NCI-H82 treated with DMSO at 0.1 percent for 48 hours (cell line): Measurements from ENCODE around the gene IL12A.

ENCODE experiments used
- DNase-seq: peaks from one replicate; lab custom pipeline; 2025; ENCODE audit not compliant: unreplicated experiment; lab: John Stamatoyannopoulos, UW

The IL12A gene

DNA sequence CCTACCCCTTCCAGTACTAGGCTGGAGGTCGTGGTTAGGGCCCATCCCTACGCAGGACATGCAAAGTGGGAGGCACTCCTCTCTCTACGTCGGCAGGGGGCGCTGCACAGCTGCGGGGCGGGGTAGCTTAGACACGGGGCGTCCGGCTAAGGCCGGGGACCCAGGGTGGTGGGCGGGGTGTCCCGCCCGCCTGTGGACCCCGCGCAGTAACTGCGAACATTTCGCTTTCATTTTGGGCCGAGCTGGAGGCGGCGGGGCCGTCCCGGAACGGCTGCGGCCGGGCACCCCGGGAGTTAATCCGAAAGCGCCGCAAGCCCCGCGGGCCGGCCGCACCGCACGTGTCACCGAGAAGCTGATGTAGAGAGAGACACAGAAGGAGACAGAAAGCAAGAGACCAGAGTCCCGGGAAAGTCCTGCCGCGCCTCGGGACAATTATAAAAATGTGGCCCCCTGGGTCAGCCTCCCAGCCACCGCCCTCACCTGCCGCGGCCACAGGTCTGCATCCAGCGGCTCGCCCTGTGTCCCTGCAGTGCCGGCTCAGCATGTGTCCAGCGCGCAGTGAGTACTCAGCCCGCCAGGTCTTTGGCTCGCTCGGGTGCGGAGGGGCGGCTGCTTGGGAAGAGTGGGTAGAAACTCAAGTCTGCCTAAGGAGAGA, at the start of gene IL12A:
TSS of gene IL12A (plus strand) at position 219 of the 655 bp plus-strand sequence.
- DNase-seq = peak; percentile 52

DNA sequence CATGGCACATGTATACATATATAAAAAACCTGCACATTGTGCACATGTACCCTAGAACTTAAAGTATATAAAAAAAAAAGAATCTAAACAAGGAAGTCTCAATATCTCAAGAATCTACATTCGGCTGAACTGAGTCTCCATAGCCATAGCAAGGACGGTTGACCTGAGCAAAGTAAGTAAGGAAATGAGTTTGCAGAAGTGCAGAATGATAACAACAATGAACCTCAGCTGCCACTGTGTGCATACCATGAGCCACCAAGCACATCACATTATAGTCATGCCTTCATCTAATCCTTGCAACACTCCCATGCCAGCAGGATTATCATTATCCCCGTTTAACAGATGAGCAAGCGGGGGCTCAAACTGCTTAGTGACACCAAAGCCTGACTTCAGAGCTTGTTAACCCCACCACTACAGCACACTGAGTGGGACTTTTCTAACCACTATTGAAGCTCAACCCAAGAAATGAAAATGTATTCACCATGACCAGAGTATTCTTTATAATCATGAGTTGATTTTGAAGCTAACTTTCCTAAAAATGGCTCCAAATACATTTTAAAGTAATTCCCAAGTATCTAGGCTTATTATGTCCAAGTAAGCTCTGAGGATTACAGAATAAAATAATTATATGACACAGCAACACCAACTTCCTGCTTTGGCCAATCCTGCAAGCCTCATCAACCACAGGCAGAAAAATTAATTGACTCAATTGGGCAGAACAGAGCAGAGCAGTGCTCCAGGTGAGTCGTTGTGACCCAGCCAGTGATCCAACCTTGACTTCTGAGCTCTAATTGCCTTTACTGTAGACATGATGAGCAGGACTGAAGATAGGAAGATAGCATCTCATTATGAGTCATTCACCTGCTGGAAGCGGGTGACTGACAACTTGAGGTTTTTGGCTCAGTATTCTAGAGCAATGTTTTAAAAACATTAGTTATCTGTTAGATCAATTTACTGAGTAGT, 47.3 kb upstream of the IL12A start:
- peak; percentile 15 for DNase-seq

DNA sequence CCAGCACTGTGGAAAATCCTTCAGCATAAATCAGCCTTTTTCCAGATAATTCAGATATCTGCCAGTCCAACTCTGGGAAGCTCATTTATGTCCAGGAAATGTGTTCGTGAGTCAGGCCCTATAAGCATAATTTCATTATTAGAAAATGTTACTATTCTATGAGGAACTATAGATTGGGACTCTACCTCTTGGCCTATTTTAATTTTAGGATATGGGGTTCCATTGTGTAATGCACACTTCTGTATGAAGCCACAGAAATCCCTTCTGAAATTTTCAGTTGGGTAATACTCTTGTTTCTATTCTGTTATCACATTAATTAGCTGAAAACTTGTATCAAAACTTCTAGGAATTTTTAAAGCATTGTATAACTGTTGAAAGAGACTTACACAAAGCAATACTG, 43.9 kb upstream of the IL12A start:
- DNase-seq = no peak

DNA sequence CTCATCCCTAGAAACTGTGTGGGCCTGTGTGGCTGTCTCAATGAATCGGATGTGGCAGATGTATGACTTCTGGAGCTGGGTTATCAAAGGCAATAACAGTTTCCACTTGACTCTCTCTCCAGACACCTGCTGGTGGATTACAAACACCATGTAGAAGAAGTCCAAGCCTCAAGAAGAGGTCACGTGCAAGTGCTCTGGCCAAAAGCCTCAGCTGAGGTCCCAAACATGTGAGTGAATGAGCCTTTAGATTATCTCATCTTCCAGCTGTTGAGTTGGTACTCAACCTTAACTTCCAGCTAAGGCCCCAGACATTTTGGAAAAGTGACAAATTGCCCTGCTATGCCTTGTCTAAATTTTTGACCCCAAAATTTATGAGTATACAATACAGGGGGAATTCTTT, 42.7 kb upstream of the IL12A start:
- no peak for DNase-seq

DNA sequence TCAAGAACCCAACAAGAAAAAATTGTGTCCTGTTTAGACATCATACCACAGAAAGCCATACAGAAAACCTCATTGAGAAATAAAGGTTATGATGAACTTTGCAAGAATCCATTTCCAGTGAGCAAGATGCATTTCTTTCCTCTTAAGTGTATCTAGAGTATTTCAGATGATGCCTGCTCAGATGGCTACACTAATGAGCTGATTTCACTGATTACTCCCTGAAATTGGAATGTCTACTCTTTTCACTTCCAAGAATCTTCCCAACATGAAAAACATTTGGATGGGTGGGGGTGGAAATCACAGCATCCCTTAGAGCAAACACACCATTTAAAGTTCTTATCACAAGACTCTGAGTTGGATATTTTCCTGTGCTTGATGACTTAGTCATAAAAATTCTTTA, 41.4 kb upstream of the IL12A start:
- DNase-seq = no peak

DNA sequence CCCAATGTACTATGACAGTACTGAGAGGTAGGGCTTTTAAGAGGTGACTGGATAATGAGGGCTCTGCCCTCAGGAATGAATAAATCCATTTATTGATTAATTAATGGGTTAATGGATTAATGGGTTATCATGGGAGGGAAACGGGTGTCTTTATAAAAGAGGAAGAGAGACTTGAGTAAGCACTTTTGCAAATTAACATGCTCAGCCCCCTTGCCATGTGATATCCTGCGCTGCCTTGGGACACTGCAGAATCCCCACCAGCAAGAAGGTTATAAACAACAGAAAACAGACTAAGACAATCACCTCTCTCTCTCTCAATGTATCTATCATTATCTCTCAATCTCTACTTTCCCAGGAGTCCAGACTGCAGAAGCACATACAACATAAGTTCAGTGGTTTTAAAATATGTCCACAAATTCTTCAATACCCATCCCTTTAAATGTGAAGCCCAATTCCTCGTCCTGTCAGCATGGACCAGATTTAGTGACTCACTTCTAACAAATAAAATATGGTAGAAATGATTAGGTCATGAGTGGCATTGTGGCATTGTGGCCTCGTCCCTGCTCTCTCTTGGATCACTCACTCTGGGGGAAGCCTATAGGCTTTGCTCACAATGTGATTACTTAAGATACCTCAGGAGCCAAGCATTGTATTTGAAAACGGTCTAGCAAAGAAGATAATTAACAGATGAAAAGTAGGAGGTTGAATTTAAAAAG, 40.0 kb upstream of the IL12A start:
- no peak for DNase-seq

DNA sequence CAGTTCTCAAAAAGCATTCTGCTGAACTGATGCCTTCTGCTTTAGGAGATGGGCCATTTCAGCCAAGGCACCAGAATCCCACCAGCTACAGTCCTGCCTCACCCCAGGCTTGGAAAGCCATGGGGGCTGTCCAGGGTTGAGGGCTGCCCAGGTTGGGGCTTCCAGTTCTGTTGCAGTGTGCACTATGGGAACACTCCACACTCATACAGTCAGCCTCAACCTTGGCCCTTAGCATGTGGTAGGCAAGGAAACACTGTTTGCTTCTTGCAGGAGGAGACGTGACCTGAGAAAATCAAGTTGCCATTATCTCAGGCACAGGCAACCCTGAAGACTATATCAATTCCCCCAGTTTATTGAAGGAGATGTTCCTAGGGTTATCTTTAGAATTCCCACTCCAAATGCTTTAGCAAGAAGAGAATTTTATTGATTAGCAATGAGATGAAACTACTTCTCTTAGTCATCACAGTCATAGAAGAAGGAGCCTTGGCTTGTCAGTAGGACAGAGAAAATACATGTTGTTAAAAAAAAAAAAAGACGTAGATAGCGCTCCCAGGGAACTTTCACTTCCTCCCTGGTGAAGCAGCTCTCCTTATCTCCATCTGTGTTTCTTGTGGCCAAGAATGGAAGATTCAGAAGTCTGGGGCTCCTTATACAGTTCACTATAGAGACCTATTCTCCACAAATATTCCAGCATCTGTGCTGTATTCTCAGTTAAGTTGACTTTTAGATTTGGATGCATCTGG, 38.3 kb upstream of the IL12A start:
- DNase-seq = no peak

DNA sequence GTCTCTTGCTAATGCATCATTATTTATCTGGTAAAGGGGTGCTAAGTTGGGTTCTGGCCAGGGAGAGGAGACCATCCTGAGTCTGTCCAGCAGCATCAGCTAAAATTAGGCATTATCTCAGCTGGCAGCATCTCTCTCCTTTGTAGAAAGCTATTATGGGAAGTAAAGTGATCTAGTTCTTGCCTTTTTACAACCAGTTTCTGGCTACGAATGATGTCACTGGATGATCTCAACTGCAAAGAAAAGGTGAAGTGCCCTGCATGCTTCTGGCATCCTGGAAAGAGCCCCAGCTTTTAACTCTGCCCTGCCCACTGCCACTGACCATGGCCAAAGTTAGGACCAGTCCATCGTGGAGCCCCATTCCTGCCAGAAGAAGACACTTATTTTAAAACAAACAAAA, 37.1 kb upstream of the IL12A start:
- no peak for DNase-seq

DNA sequence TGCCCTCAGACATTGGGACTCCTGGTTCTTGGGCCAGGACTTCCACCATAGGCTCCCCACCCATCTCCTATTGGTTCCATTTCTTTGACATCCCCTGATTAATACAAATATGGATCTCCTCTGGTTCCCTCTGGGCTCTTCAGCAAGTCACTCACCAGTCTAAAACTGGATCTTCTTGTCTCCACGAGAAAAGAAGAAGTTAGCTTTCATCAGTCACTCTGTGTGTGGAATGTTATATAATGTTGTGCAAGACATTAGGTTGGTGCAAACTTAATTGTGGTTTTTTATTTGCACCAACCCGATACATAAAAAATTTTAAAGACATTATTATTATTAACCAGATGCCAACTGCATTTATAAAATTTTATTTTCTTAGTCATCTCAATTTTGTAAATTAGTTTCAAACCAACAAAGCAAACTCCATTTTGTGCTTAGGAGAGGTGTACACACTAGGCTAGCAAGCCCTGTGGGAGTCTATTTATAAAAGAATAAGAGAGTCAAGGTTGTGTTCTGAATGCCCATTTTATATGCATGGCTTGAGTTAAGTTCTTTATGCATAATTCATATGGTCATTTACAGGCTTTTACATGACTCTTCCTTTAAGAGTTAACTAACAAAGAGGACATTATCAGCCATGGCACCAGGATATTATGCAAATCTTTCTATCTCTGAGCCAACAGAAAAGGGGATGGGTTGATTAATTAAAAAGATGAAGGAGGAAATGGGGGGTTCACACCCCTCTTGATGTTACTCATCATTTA, 35.1 kb upstream of the IL12A start:
- no peak for DNase-seq

DNA sequence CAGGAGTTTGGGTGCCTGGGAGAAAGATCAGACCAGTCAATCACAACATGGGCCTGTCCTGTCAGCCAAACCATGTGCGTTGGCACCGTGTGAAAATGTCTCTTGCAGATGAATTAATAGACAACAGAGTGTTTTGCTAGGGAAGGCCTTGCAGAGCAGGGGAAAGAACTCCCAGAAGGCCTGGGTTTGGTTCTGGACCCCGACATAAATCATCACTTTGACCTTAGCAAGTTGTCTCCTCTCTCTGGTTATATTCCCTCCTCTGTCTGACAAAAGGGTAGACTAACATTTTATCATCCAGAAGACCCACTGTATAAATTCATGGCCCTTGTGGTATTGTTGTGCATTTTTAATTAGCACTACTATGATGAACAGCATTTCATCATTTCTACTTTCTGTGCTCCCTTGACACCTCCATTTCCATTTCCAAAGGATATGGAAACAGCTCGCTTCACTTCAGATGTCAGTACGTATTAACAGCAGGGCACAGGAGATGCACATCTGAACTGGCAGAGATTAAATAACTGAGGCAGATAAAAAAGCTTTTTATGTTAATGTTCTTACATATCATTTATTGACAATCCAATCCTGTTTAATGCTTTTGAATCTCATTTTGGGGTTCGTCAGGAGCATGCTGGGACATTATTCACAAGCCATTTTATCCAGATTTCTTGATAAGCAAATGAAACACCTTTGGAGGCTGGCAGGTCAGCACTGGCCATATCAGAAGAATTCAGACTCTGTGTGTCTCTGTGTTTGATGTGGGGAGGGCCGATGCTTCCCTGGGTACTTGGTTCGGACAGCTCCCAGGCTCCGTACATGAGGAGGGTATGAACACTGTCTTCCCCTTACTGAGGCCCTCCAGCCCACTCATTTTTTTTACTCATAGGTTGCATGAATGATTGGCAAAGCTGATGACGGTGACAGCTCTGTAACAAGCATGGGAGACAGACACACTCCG, 28.2 kb upstream of the IL12A start:
- no peak for DNase-seq

DNA sequence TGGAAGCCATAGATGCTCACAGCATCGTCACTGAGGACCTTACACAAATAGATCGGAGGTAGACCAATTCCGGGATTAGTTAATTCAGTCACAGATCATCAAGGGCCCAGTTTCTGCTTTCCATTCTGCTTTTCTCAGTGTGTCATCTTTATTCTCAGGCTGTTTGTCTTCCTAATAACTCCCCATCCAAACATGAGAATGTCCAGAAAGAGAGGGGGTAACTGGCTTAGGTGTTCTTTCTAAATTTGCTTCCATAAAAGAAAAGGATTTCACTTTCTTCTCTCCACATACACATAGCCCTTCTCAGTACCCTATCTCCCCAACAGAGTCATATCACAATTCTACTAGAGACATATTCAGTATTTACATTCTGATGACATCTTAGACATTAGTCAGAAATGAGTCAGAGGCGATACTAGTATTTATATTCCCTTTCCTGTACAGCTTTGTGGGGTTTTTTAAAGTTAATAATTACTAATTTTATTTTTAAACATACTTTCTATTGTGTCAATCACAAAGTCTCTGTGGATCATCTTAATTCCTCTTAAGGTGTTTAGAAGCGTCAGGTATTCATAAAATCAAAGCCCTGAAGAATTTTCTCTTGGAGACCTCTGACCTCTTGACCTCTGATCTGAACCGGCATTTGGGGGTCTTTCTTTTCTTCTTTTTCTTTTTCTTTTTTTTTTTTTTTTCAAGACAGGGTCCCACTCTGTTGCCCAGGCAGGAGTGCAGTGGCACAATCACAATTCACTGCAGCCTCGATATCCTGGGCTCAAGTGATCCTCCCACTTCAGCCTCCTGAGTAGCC, 24.3 kb upstream of the IL12A start:
- no peak for DNase-seq

DNA sequence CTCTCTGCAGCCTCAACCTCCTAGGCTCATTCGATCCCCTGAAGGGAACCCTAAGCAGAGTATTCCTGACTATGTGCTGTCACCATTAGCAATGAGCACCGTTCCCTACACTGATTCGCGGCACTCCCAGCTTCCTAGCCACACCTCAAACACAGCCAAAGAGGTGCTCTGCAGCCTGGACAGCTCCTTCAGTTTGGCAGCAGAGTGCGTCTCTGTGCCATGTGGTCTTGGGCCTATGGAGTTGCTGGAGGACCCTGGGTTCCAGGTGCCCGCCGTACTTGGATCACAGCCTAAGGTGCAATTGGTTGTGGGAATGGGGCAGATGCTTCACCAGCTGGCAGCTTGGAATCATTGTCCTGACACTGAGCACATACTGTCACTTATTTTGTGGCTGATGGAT, 17.3 kb upstream of the IL12A start:
- peak; percentile 66 for DNase-seq

DNA sequence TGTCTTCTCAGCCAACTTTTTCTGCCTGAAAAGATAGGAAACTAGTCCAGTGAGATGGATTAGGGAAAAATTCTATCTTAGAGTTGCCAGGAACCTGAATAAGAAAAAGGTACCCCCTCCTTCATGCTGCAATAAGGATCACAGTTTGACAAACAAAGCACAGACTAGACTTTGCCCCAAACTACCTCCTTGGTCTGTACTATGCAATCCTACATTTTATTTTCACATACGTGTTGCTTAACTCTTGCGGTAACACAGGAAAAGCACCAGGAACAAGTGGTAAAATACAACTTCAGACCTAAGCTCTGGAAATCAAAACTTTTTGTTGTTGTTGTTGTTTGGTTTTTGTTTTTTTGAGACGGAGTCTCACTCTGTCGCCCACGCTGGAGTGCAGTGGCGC, 11.3 kb upstream of the IL12A start:
- DNase-seq = no peak

DNA sequence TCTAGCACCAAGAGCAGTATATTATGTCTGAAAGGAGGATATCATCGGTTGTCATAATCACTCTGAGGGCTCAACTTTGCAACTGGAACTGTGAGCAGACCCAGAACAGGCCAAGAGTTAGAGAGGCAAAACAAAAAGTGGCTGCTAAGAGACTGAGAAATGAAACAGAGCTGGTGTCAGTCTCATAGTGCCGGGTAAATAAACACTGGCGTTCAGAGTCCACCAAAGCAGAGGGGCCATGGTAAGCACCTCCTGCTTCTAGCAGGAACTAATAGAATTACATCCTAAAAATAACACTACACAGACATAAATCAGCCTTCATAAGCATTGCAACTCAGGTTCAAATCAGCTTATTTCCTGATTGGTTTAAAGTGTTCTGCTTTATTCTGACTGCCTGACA, 10.3 kb upstream of the IL12A start:
- peak; percentile 70 for DNase-seq

DNA sequence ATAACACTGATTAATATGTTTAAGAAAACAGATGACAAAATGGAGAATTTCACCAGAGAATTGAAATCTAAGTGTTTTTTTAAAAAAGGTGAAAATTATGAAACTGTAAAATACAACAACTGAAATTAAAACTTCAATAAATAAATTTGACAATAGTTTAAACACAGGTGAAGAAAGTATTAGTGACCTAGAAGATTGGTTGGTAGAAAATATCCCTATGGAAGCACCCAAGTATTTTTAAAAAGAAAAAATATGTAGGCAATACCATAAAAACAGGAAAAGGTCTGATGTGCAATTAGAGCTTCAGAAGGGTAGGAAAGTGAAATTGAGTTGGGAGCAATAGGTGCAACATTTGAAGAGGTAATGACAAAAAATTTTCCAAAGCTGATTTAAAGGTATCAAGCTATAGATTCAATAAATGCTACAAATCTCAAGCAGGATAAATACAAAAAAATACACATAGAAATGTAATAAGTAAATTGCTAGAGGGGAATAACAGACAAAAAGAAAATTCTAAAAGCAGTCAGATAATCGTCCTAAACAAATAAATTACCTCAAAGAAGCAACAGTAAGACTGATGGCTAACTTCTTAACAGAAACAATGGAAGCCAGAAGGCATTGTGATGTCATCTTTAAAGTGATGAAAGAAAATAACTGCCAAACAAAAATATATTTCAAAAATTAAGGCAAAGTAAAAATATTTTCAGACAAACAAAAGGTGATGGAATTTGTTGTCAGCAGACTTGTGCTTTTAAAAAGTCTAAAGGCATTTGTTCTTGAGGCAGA, 9.5 kb upstream of the IL12A start:
- no peak for DNase-seq

DNA sequence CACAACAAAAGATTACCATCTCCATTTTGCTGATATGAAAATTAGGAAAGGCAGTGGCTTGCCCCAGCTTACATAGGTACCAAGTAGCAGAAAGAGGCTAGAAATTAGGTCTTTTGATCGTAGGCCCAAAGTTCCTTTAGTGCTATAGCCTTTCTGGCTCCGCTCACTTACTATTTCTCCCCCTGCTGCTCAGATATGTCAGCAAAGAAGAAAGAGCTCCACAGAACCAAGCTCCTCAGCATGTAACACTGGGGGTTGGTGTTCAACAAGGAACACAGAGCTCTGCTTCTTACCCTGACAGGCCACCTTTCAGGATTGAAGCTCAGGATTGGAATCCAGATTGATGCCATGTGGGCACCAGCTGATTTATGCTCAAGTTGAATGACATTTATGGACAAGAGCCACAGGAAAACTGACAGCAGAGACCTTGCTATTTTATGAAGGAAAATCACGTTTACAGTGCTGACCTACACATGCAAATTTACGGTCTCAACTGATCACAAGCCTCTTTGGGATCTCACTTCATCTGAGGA, 6.1 kb upstream of the IL12A start:
- DNase-seq = no peak

DNA sequence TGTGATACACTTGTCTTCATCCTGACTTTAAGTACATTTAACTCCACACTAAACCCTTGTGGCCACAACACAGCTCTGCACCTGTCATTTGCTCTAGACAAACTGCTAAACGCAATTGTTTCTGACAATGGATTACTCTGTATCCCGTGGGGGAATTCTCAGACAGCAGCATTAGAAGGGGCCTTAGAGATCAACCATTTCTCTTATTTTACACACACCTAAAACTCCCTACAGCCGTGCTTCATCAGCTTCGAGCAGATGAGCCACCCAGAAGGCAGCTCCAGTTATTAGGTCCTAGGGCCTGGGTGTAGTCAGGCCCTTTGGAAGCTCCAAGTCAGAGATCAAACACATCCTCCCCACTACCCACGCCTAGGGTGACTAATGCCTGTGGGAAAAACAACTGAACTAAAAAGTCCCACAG, 1.3 kb upstream of the IL12A start:
- peak; percentile 30 for DNase-seq
